ENCODE measurements around the gene THSD4. TPM values are rescaled to one million over a fixed set of nuclear protein-coding genes. Genes with fewer than 3 reads are reported as not detected.
A peak's percentile ranks its signal among the peaks of the same experiment; 100 is the strongest.

Gene THSD4
- polyA plus RNA-seq, 2 of the 4 experiments (the other 2 are of a cell fraction), result 15.8 to 40.7 TPM

DNA sequence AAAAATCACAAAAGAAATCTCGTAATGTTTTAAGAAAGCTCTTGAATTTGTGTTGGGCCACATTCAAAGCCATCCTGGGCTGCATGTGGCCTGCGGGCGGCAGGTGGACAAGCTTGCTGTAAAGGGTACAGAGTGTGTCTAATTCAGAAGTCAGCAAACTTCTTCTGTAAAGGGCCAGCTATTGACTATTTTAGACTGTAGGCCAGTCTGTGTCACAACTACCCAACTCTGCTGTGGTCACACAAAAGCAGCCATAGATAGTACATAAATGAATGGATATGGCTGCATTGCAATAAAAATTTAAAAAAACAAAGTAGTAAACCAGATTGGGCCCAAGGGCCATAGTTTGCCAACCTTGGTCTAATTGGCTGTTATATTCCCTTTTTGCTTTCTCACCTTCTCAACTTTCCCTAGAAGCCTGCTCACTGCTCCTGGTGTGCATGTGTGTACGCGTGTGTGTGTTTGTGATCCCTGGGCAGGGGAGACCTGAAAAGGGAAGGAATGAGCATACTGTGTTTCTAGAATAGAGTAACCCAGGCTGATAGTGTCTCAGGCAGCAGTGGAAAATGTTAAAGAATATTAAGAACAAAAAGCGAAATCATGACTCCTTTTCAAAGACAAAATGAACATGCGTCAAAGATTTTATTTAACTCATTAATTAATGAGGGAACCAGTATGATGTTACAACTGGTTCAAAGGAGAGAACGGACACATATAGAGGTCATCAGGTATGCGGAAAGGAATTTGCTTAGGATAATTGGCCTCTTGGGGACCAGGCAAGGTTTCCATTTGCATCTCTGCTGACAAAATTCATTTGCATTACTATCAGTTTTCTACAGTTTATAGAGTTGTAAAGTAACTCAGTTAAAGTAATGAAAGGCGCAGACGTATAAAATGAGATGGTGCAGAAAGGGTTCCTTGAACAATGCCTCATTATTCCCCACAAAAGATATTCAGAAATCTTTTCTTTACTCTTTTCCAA is 248.0 kb downstream of the THSD4 start:
- H3K9me3 ChIP-seq, result no peaks in the 10 kb centered on the region
- WGBS (ENCODE audit: missing lambda C conversion rate), result 88% methylated on average over 11 of the region's 11 CpGs
- DNase-seq (ENCODE audit: low read depth in 1 of 2, low spot score in 1 of 2) (no peak), FAIRE-seq (peak; percentile 77), ATAC-seq (no peak)
- no peak overlapping the region for H3K27ac ChIP-seq
- no peak overlapping the region for H3K4me3 ChIP-seq
- CTCF ChIA-PET, result interaction anchor here (1.5 kb wide), 1 partner anchor 77 kb away, joined by 4 read pairs; no protein-coding TSS in a partner anchor
- no peaks in the 10 kb centered on the region for H3K4me1 ChIP-seq
- H3K4me2 ChIP-seq, result no peak overlapping the region
- POLR2A ChIA-PET, result interaction anchor here (0.5 to 0.6 kb wide), 2 partner anchors 13 to 125 kb away, joined by 3 read pairs; no protein-coding TSS in a partner anchor
- TF ChIP-seq MAFK (IDR thresholded peaks at IDR 0.05; ENCODE audit: partially characterized antibody), result no peak
- TF ChIP-seq BHLHE40 (IDR thresholded peaks at IDR 0.05; ENCODE audit: low read depth, low read length), result no peak
- TF ChIP-seq, protein P1, sequence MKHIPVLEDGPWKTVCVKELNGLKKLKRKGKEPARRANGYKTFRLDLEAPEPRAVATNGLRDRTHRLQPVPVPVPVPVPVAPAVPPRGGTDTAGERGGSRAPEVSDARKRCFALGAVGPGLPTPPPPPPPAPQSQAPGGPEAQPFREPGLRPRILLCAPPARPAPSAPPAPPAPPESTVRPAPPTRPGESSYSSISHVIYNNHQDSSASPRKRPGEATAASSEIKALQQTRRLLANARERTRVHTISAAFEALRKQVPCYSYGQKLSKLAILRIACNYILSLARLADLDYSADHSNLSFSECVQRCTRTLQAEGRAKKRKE (CRISPR knock-in tag; IDR thresholded peaks at IDR 0.05; ENCODE audit: low read depth), result no peak
- no peak for TF ChIP-seq POLR2AphosphoS2 (conservative IDR thresholded peaks at IDR 0.05; ENCODE audit: low read length)
- TF ChIP-seq, protein P2, sequence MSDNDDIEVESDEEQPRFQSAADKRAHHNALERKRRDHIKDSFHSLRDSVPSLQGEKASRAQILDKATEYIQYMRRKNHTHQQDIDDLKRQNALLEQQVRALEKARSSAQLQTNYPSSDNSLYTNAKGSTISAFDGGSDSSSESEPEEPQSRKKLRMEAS (IDR thresholded peaks at IDR 0.05), result no peak
- TF ChIP-seq FOSL2 (IDR thresholded peaks at IDR 0.05), result no peak
- TF ChIP-seq FOSL2 (CRISPR knock-in tag; IDR thresholded peaks at IDR 0.05), result no peak
- no peak for TF ChIP-seq NPAS2 (CRISPR knock-in tag; IDR thresholded peaks at IDR 0.05; ENCODE audit: borderline replicate concordance)
- TF ChIP-seq JUN (IDR thresholded peaks at IDR 0.05), result no peak
- TF ChIP-seq CHD2 (IDR thresholded peaks at IDR 0.05; ENCODE audit: low read length, partially characterized antibody), result no peak

DNA sequence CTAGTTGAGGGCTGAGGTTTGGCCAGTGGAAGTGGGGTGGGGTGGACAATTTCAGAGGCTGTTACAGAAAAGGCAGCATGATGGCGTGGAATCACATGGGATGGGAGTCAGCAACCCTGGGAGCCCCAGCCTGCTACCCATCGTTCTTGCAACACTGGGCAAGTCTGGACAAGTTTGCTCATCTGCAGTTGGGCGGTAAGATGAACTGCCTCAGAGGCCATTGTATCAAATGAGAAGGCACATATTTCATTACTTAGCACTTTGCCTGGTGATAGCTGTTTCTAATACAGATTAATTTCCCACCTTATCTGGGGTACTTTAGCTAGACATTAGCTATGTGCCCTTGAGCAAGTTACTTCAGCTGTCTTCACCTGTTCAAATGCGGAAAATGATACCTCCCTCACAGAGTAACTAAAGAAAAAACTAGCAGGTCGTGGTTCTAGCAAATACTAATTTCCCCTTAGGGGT is 248.9 kb downstream of the THSD4 start:
- WGBS (ENCODE audit: missing lambda C conversion rate), result 86% methylated on average over 5 of the region's 5 CpGs
- TF ChIP-seq NFE2L2 (conservative IDR thresholded peaks at IDR 0.05; ENCODE audit: low read length) (no peak), POLR2A (IDR thresholded peaks at IDR 0.05; ENCODE audit: low read length) (no peak), SREBF2 (IDR thresholded peaks at IDR 0.05) (no peak), POLR2AphosphoS2 (conservative IDR thresholded peaks at IDR 0.05; ENCODE audit: low read length) (no peak), RARB (CRISPR knock-in tag; IDR thresholded peaks at IDR 0.05) (no peak), CHD4 (IDR thresholded peaks at IDR 0.05; ENCODE audit: borderline replicate concordance) (no peak), KDM5A (IDR thresholded peaks at IDR 0.05) (no peak), NPAS2 (CRISPR knock-in tag; IDR thresholded peaks at IDR 0.05; ENCODE audit: borderline replicate concordance) (no peak), TFCP2L1 (CRISPR knock-in tag; IDR thresholded peaks at IDR 0.05) (no peak), GATA3 (IDR thresholded peaks at IDR 0.05; ENCODE audit: borderline replicate concordance) (no peak), EHMT2 (IDR thresholded peaks at IDR 0.05; ENCODE audit: low read depth) (no peak)
- TF ChIP-seq, protein P3, sequence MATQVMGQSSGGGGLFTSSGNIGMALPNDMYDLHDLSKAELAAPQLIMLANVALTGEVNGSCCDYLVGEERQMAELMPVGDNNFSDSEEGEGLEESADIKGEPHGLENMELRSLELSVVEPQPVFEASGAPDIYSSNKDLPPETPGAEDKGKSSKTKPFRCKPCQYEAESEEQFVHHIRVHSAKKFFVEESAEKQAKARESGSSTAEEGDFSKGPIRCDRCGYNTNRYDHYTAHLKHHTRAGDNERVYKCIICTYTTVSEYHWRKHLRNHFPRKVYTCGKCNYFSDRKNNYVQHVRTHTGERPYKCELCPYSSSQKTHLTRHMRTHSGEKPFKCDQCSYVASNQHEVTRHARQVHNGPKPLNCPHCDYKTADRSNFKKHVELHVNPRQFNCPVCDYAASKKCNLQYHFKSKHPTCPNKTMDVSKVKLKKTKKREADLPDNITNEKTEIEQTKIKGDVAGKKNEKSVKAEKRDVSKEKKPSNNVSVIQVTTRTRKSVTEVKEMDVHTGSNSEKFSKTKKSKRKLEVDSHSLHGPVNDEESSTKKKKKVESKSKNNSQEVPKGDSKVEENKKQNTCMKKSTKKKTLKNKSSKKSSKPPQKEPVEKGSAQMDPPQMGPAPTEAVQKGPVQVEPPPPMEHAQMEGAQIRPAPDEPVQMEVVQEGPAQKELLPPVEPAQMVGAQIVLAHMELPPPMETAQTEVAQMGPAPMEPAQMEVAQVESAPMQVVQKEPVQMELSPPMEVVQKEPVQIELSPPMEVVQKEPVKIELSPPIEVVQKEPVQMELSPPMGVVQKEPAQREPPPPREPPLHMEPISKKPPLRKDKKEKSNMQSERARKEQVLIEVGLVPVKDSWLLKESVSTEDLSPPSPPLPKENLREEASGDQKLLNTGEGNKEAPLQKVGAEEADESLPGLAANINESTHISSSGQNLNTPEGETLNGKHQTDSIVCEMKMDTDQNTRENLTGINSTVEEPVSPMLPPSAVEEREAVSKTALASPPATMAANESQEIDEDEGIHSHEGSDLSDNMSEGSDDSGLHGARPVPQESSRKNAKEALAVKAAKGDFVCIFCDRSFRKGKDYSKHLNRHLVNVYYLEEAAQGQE (IDR thresholded peaks at IDR 0.05), result no peak
- H3K4me1 ChIP-seq, result no peaks in the 10 kb centered on the region

More for the DNA sequence above, 248.9 kb downstream of the THSD4 start:
- ATAC-seq (no peak), FAIRE-seq (no peak), DNase-seq (ENCODE audit: low read depth in 1 of 2, low spot score in 1 of 2) (no peak)
- ChIA-PET CTCF (interaction anchor here (1.1 kb wide), 1 partner anchor 80 kb away, joined by 3 read pairs; no protein-coding TSS in a partner anchor), POLR2A (no interaction called here)
- no peaks in the 10 kb centered on the region for H3K9me3 ChIP-seq
- H3K27ac ChIP-seq, result 0 out of 6 replicates have a peak overlapping the region, but pooled peaks of 1 of the 2 experiments have one; percentile 22
- no peak overlapping the region for H3K4me2 ChIP-seq
- H3K4me3 ChIP-seq, result no peak overlapping the region

Measured in A549 (cell line).